Upper lobe of left lung (tissue), 4 donors: ENCODE measurements around the gene HPS1.

ENCODE experiments used
- CTCF ChIP-seq, 6 experiments: fragments of 450-650 bp in 4 of 6; fragments of 200-600 bp in 2 of 6; sonication (generic) in 2 of 6; IDR thresholded peaks; one replicate each; pipeline ENCODE4 v1.5.1; 2016 to 2019; ENCODE audit warnings: antibody characterized with exemption in 6 of 6
- POLR2A ChIP-seq, 4 donors: fragments of 450-650 bp; IDR thresholded peaks; one replicate each; pipeline ENCODE4 v1.5.1; 2016 to 2017; ENCODE audit warnings: antibody characterized with exemption in 4 of 4, mild to moderate bottlenecking in 2 of 4
- POLR2AphosphoS5 ChIP-seq, 2 donors: sonication (generic); formaldehyde crosslinking; IDR thresholded peaks; one replicate each; pipeline ENCODE4 v1.5.1; 2017; ENCODE audit warnings: antibody characterized with exemption in 2 of 2

DNA sequence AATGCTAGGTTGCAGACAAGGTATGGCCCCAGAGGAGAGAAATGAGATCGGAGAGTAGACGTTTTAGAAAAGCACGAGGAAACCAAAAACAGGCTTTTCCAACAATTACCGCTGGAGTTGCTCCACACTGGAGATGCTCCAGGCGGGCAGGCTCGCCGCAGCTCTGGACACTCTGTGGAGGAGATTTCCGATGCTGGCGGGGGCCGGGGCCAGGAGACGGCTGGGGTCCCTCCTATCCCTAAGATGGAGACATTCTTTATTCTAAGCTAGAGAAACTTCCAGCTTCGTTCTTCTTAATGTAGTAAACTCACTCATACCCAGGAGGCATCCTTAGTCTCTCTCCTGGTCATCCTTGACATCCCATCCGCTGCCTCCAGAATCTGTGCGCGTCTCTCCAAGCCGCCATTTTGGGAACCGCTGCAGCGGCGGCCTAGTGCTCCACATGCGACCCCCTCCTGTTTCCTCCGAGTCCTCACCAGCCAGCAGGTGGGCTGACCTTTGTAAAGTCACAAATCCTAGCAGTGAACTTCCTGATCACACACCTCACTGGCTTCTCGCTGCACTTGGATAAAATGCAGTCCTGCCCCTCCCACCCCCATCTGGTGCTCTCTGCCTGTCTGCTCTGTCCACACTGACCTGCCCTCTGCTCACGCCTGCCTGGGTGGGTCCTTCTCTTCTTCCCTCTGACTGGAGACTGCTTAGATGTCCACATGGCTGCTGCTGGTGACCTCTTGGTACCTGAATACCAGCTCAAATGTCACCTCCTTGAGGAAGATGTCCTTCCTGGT lies 43.6 kb downstream of the HPS1 start:
- TF ChIP-seq POLR2A (IDR thresholded peaks at IDR 0.05) (no peak), CTCF (IDR thresholded peaks at IDR 0.05) (no peak), POLR2AphosphoS5 (IDR thresholded peaks at IDR 0.05) (no peak)
